ENCODE data around the gene ERMARD. TPM values are rescaled to one million over a fixed set of nuclear protein-coding genes. Genes with fewer than 3 reads are reported as not detected.

Gene ERMARD
- 16.2 TPM for total RNA-seq

GRCh38 chr6:169751242-169752073 lies at the start of gene ERMARD, which contains the start of gene DYNLT2:
Gene ERMARD (plus strand): TSS chr6:169751622. CDS start chr6:169751658, 36 bp downstream.
Gene DYNLT2 (minus strand): TSS chr6:169751572. CDS start chr6:169751458, 114 bp downstream.
- Histone ChIP-seq H3K4me3 (ENCODE audit: low read length in 3 of 3) (peak within 1 kb of the TSS; percentile 88 to 94 (median 90)), H3K9ac (ENCODE audit: low read depth in 1 of 3, low read length in 3 of 3) (peak within 1 kb of the TSS; percentile 96 to 98 (median 97)), H3K27me3 (ENCODE audit: control insufficient read depth in 3 of 3, insufficient read depth in 3 of 3, low read length in 3 of 3) (no peaks in the 10 kb centered on the region), H3K9me3 (ENCODE audit: control insufficient read depth in 3 of 3, low read length in 3 of 3) (no peaks in the 10 kb centered on the region), H3K4me1 (ENCODE audit: control insufficient read depth in 3 of 3, insufficient read depth in 3 of 3, low read length in 3 of 3) (peaks cover 9 to 23% (median 19%) of the 10 kb centered on the region in 3 donors), H3K27ac (ENCODE audit: low read depth, low read length) (peak within 1 kb of the TSS; percentile 93), H3K36me3 (ENCODE audit: control insufficient read depth in 3 of 3, insufficient read depth in 3 of 3, low read length in 3 of 3) (no peaks in the 10 kb centered on the region)

- H3K27me3 ChIP-seq (ENCODE audit: control insufficient read depth in 3 of 3, insufficient read depth in 3 of 3, low read length in 3 of 3): no peaks in the 10 kb centered on the region
Observed at GRCh38 chr6:169701954-169702839, 49.2 kb upstream of the ERMARD start, which contains the start of the genes C6orf120 and WDR27. Gene C6orf120 (plus strand): TSS chr6:169702126. CDS start chr6:169702460, 334 bp downstream. Gene WDR27 (minus strand): TSS chr6:169702029. CDS start chr6:169689005, 13,024 bp downstream.

GRCh38 chr6:169702840-169703246 lies 48.6 kb upstream of the ERMARD start:
- Histone ChIP-seq H3K4me3 (ENCODE audit: low read length in 3 of 3) (peak overlapping the region; percentile 90 to 98 (median 97)), H3K9ac (ENCODE audit: low read depth in 1 of 3, low read length in 3 of 3) (peak overlapping the region; percentile 91 to 96 (median 93)), H3K9me3 (ENCODE audit: control insufficient read depth in 3 of 3, low read length in 3 of 3) (no peaks in the 10 kb centered on the region), H3K27me3 (ENCODE audit: control insufficient read depth in 3 of 3, insufficient read depth in 3 of 3, low read length in 3 of 3) (no peaks in the 10 kb centered on the region), H3K36me3 (ENCODE audit: control insufficient read depth in 3 of 3, insufficient read depth in 3 of 3, low read length in 3 of 3) (peaks cover 2 to 14% (median 13%) of the 10 kb centered on the region in 3 donors), H3K4me1 (ENCODE audit: control insufficient read depth in 3 of 3, insufficient read depth in 3 of 3, low read length in 3 of 3) (peaks cover 30 to 51% (median 32%) of the 10 kb centered on the region in 3 donors), H3K27ac (ENCODE audit: low read depth, low read length) (peak overlapping the region; percentile 95)

More at GRCh38 chr6:169701954-169702839, 49.2 kb upstream of the ERMARD start, which contains the start of the genes C6orf120 and WDR27:
- Histone ChIP-seq H3K4me3 (ENCODE audit: low read length in 3 of 3) (peak within 1 kb of the TSS; percentile 90 to 98 (median 97)), H3K9me3 (ENCODE audit: control insufficient read depth in 3 of 3, low read length in 3 of 3) (no peaks in the 10 kb centered on the region), H3K4me1 (ENCODE audit: control insufficient read depth in 3 of 3, insufficient read depth in 3 of 3, low read length in 3 of 3) (peaks cover 30 to 52% (median 32%) of the 10 kb centered on the region in 3 donors), H3K36me3 (ENCODE audit: control insufficient read depth in 3 of 3, insufficient read depth in 3 of 3, low read length in 3 of 3) (peaks cover 2 to 11% (median 8%) of the 10 kb centered on the region in 3 donors), H3K27ac (ENCODE audit: low read depth, low read length) (peak within 1 kb of the TSS; percentile 95), H3K9ac (ENCODE audit: low read depth in 1 of 3, low read length in 3 of 3) (peak within 1 kb of the TSS; percentile 91 to 96 (median 93))

GRCh38 chr6:169707772-169708171 lies 43.6 kb upstream of the ERMARD start:
- no peaks in the 10 kb centered on the region for H3K9me3 ChIP-seq (ENCODE audit: control insufficient read depth in 3 of 3, low read length in 3 of 3)
- H3K4me3 ChIP-seq (ENCODE audit: low read length in 3 of 3): no peak overlapping the region
- H3K4me1 ChIP-seq (ENCODE audit: control insufficient read depth in 3 of 3, insufficient read depth in 3 of 3, low read length in 3 of 3): peaks cover 13 to 17% (median 17%) of the 10 kb centered on the region in 3 donors
- H3K27me3 ChIP-seq (ENCODE audit: control insufficient read depth in 3 of 3, insufficient read depth in 3 of 3, low read length in 3 of 3): no peaks in the 10 kb centered on the region
- peaks cover 10 to 35% (median 32%) of the 10 kb centered on the region in 3 donors for H3K36me3 ChIP-seq (ENCODE audit: control insufficient read depth in 3 of 3, insufficient read depth in 3 of 3, low read length in 3 of 3)
- H3K27ac ChIP-seq (ENCODE audit: low read depth, low read length): no peak overlapping the region
- H3K9ac ChIP-seq (ENCODE audit: low read depth in 1 of 3, low read length in 3 of 3): no peak overlapping the region

GRCh38 chr6:169709293-169709692 lies 42.1 kb upstream of the ERMARD start:
- H3K36me3 ChIP-seq (ENCODE audit: control insufficient read depth in 3 of 3, insufficient read depth in 3 of 3, low read length in 3 of 3): peaks cover 16 to 40% (median 37%) of the 10 kb centered on the region in 3 donors
- no peak overlapping the region for H3K9ac ChIP-seq (ENCODE audit: low read depth in 1 of 3, low read length in 3 of 3)
- no peaks in the 10 kb centered on the region for H3K9me3 ChIP-seq (ENCODE audit: control insufficient read depth in 3 of 3, low read length in 3 of 3)
- H3K27ac ChIP-seq (ENCODE audit: low read depth, low read length): no peak overlapping the region
- H3K27me3 ChIP-seq (ENCODE audit: control insufficient read depth in 3 of 3, insufficient read depth in 3 of 3, low read length in 3 of 3): no peaks in the 10 kb centered on the region
- H3K4me3 ChIP-seq (ENCODE audit: low read length in 3 of 3): no peak overlapping the region
- peaks cover 4 to 6% (median 4%) of the 10 kb centered on the region in 3 donors for H3K4me1 ChIP-seq (ENCODE audit: control insufficient read depth in 3 of 3, insufficient read depth in 3 of 3, low read length in 3 of 3)

GRCh38 chr6:169710009-169710408 lies 41.4 kb upstream of the ERMARD start:
- H3K4me1 ChIP-seq (ENCODE audit: control insufficient read depth in 3 of 3, insufficient read depth in 3 of 3, low read length in 3 of 3): peaks cover under 1 to 3% (median 1%) of the 10 kb centered on the region in 3 donors
- no peaks in the 10 kb centered on the region for H3K27me3 ChIP-seq (ENCODE audit: control insufficient read depth in 3 of 3, insufficient read depth in 3 of 3, low read length in 3 of 3)
- peaks cover 17 to 48% (median 41%) of the 10 kb centered on the region in 3 donors for H3K36me3 ChIP-seq (ENCODE audit: control insufficient read depth in 3 of 3, insufficient read depth in 3 of 3, low read length in 3 of 3)
- no peak overlapping the region for H3K27ac ChIP-seq (ENCODE audit: low read depth, low read length)
- no peak overlapping the region for H3K4me3 ChIP-seq (ENCODE audit: low read length in 3 of 3)
- H3K9me3 ChIP-seq (ENCODE audit: control insufficient read depth in 3 of 3, low read length in 3 of 3): no peaks in the 10 kb centered on the region
- no peak overlapping the region for H3K9ac ChIP-seq (ENCODE audit: low read depth in 1 of 3, low read length in 3 of 3)

- Histone ChIP-seq H3K27me3 (ENCODE audit: control insufficient read depth in 3 of 3, insufficient read depth in 3 of 3, low read length in 3 of 3) (no peaks in the 10 kb centered on the region), H3K27ac (ENCODE audit: low read depth, low read length) (no peak overlapping the region), H3K36me3 (ENCODE audit: control insufficient read depth in 3 of 3, insufficient read depth in 3 of 3, low read length in 3 of 3) (peaks cover 23 to 50% (median 43%) of the 10 kb centered on the region in 3 donors), H3K4me1 (ENCODE audit: control insufficient read depth in 3 of 3, insufficient read depth in 3 of 3, low read length in 3 of 3) (no peaks in the 10 kb centered on the region), H3K9ac (ENCODE audit: low read depth in 1 of 3, low read length in 3 of 3) (no peak overlapping the region), H3K9me3 (ENCODE audit: control insufficient read depth in 3 of 3, low read length in 3 of 3) (no peaks in the 10 kb centered on the region), H3K4me3 (ENCODE audit: low read length in 3 of 3) (no peak overlapping the region)
Observed at GRCh38 chr6:169714178-169714577, 37.2 kb upstream of the ERMARD start.

GRCh38 chr6:169714595-169714994 lies 36.8 kb upstream of the ERMARD start:
- Histone ChIP-seq H3K27me3 (ENCODE audit: control insufficient read depth in 3 of 3, insufficient read depth in 3 of 3, low read length in 3 of 3) (no peaks in the 10 kb centered on the region), H3K4me3 (ENCODE audit: low read length in 3 of 3) (no peak overlapping the region), H3K4me1 (ENCODE audit: control insufficient read depth in 3 of 3, insufficient read depth in 3 of 3, low read length in 3 of 3) (no peaks in the 10 kb centered on the region), H3K9ac (ENCODE audit: low read depth in 1 of 3, low read length in 3 of 3) (no peak overlapping the region), H3K27ac (ENCODE audit: low read depth, low read length) (no peak overlapping the region), H3K9me3 (ENCODE audit: control insufficient read depth in 3 of 3, low read length in 3 of 3) (no peaks in the 10 kb centered on the region), H3K36me3 (ENCODE audit: control insufficient read depth in 3 of 3, insufficient read depth in 3 of 3, low read length in 3 of 3) (peaks cover 19 to 45% (median 42%) of the 10 kb centered on the region in 3 donors)

- Histone ChIP-seq H3K27ac (ENCODE audit: low read depth, low read length) (no peak overlapping the region), H3K4me3 (ENCODE audit: low read length in 3 of 3) (no peak overlapping the region), H3K9ac (ENCODE audit: low read depth in 1 of 3, low read length in 3 of 3) (no peak overlapping the region), H3K27me3 (ENCODE audit: control insufficient read depth in 3 of 3, insufficient read depth in 3 of 3, low read length in 3 of 3) (no peaks in the 10 kb centered on the region), H3K36me3 (ENCODE audit: control insufficient read depth in 3 of 3, insufficient read depth in 3 of 3, low read length in 3 of 3) (peaks cover 10 to 24% (median 22%) of the 10 kb centered on the region in 3 donors), H3K4me1 (ENCODE audit: control insufficient read depth in 3 of 3, insufficient read depth in 3 of 3, low read length in 3 of 3) (peaks cover 11 to 17% (median 12%) of the 10 kb centered on the region in 3 donors), H3K9me3 (ENCODE audit: control insufficient read depth in 3 of 3, low read length in 3 of 3) (no peaks in the 10 kb centered on the region)
Observed at GRCh38 chr6:169719117-169719516, 32.3 kb upstream of the ERMARD start.
